SIG-M5 treated with dmso at 0.1 percent for 504 hours (cell line): ENCODE data around the gene ADI1.
"Not testable (repeated sequence)": the region's sequence is repeated elsewhere in the genome, so short reads cannot be mapped to it uniquely, and the experiment has no call there.

Experiments
- DNase-seq: peaks from one replicate; lab custom pipeline; 2025; ENCODE audit not compliant: unreplicated experiment; lab: John Stamatoyannopoulos, UW

Gene ADI1

GRCh38 chr2:3494984-3495666, 24.2 kb downstream of the ADI1 start:
- no peak for DNase-seq

- no peak for DNase-seq
Observed at GRCh38 chr2:3493615-3494007, 25.7 kb downstream of the ADI1 start.

- DNase-seq, result no peak
Observed at GRCh38 chr2:3492951-3493614, 26.2 kb downstream of the ADI1 start.

- DNase-seq, result not testable (repeated sequence)
Observed at GRCh38 chr2:3492475-3492787, 26.9 kb downstream of the ADI1 start.

GRCh38 chr2:3491716-3492474, 27.4 kb downstream of the ADI1 start:
- no peak for DNase-seq

GRCh38 chr2:3491306-3491705, 28.0 kb downstream of the ADI1 start:
- DNase-seq, result no peak

GRCh38 chr2:3490191-3491170, 28.9 kb downstream of the ADI1 start:
- DNase-seq, result no peak

- DNase-seq, result no peak
Observed at GRCh38 chr2:3489764-3490115, 29.6 kb downstream of the ADI1 start.

GRCh38 chr2:3488855-3489763, 30.2 kb downstream of the ADI1 start:
- DNase-seq, result no peak

- no peak for DNase-seq
Observed at GRCh38 chr2:3488061-3488531, 31.2 kb downstream of the ADI1 start.

- DNase-seq, result no peak
Observed at GRCh38 chr2:3487432-3487831, 31.9 kb downstream of the ADI1 start.

GRCh38 chr2:3487028-3487425, 32.3 kb downstream of the ADI1 start:
- DNase-seq, result no peak

GRCh38 chr2:3486047-3487027, 33.0 kb downstream of the ADI1 start:
- no peak for DNase-seq

GRCh38 chr2:3485166-3485565, 34.2 kb downstream of the ADI1 start:
- no peak for DNase-seq

- DNase-seq, result no peak
Observed at GRCh38 chr2:3483986-3484960, 35.1 kb downstream of the ADI1 start.

GRCh38 chr2:3483227-3483985, 35.9 kb downstream of the ADI1 start:
- DNase-seq, result no peak

GRCh38 chr2:3482363-3482821, 36.9 kb downstream of the ADI1 start:
- no peak for DNase-seq
